Right forelimb (tissue), 1 donor: ENCODE data around the gene MSLN.
"Not testable (repeated sequence)": the region's sequence is repeated elsewhere in the genome, so short reads cannot be mapped to it uniquely, and the experiment has no call there.

Experiments
- DNase-seq: peaks from one replicate; pipeline ENCODE4 v3.0.0-alpha.2; 2018

Gene MSLN

DNA sequence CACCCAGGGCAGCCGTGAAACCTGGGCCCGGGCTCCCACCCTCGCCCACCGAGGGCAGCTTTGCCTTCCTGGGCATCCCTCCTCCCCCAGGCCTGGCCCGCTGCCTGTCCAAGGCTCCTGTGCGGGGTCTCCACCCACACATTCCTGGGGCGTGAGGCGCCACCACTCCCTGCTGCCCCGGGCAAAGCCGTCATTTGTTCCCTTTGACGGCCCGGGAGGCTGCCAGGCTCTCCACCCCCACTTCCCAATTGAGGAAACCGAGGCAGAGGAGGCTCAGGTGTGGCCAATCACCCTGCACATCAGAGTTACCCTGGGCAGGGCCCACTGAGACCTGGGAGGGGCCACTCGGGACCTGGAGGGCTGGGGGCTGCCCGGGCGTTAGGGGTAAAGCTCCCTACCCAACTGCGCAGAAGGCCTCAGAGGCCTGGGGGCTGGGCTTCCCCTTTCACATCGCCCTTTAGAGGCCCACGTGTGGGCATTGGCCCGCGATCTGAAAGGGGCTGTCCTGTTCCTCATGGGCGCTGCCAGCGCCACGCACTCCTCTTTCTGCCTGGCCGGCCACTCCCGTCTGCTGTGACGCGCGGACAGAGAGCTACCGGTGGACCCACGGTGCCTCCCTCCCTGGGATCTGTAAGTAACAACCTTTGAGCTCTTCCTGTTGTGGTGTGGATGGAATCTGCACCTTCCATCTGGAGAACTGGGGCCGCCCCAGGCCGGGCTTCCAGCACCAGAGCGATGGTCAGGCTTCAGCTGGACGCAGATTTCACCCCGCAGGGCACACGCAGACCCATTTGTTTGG, at the start of gene MSLN:
Gene MSLN, plus strand, starts transcription at position 190 of the 799 bp plus-strand sequence. CDS start 1,947 bp downstream, outside the sequence.
- DNase-seq = no peak

- DNase-seq = no peak
Observed at GRCh38 chr16:711084-711483, 49.5 kb upstream of the MSLN start.

- peak; percentile 87 for DNase-seq
Observed at GRCh38 chr16:711548-712320, 48.8 kb upstream of the MSLN start.

DNA sequence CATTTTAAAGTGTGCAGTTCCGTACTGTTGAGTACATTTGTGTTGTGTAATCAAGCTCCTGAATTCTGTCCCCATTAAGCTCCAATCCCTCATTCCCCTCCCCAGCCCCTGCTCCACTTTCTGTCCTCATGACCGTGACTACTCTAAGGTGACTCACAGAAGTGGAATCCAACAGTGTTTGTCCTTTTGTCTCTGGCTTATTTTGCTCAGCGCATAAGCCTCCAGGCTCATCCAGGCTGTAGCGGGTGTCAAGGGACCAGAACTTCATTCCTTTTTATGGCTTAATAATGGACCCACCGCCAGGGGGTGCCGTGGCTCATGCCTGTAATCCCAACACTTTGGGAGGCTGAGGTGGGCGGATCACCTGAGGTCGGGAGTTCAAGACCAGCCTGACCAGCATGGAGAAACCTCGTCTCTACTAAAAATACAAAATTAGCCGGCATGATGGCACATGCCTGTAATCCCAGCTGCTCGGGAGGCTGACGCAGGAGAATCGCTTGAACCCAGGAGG, 47.7 kb upstream of the MSLN start:
- DNase-seq = not testable (repeated sequence)

DNA sequence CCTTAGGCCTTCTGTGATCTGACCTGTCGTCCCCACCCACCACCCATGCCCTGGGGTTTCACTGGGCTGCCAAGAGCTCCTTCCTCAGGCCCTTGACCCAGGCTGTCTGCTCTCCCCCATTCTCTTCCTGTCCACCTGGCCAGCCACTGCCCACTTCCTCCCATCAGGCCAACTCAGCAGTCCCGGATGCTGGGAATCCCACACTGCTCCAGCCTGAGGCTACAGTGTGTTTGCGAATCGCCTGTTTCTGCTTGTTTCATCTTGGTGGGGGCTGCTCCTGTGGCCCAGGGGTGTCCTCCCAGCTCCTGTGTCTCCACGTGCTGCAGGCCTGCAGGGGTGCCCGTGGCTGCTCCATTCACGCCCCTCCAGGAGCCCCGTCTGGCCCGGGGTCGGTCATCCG, 46.5 kb upstream of the MSLN start:
- no peak for DNase-seq

DNA sequence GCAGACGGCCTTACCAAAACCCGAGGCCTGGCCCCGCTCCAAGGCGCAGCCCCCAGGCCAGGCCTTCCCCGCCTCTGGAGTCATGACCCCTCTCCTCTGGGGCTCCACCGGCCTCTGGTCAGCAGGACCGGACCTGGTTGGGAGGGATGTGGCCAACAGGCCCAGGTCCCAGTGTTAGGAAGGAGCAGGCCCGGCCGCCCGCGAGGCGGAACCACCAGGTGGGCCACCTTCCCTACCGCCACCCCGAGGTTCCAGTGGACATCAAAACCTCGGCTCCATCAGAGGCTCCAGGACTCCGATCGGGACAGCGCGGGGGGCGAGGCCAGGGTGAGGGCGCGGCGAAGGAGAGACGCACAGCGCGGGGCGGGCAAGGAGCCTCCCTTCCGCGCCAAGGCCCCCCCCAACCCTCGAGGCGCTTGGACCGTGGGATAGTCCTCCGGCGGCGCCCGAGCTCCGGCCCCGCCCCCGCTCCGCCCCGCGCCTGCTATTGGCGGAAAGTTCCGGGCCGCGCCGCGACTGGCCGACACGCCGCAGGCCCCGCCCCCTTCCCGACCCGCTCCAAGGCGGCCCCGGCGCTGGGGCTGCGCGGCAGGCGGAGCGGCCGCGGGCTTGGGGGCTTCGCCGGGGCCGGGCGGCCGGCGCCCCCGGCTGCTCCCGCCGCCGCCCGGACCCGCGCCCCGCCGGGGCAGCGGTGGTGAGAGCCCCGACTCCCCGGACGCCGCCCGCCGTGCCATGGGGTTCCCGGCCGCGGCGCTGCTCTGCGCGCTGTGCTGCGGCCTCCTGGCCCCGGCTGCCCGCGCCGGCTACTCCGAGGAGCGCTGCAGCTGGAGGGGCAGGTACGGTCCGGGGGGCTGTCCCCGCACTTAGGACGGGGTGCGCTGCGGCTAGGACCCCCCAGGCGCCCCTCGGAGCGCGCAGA, 45.7 kb upstream of the MSLN start, which contains the start of gene METRN:
Gene METRN, plus strand, starts transcription at position 561 of the 919 bp plus-strand sequence. Its CDS starts 172 bp downstream, at position 733.
- peak; percentile 95 for DNase-seq

GRCh38 chr16:715477-716199, 44.9 kb upstream of the MSLN start:
- no peak for DNase-seq

- DNase-seq = no peak
Observed at GRCh38 chr16:716200-716568, 44.4 kb upstream of the MSLN start.

DNA sequence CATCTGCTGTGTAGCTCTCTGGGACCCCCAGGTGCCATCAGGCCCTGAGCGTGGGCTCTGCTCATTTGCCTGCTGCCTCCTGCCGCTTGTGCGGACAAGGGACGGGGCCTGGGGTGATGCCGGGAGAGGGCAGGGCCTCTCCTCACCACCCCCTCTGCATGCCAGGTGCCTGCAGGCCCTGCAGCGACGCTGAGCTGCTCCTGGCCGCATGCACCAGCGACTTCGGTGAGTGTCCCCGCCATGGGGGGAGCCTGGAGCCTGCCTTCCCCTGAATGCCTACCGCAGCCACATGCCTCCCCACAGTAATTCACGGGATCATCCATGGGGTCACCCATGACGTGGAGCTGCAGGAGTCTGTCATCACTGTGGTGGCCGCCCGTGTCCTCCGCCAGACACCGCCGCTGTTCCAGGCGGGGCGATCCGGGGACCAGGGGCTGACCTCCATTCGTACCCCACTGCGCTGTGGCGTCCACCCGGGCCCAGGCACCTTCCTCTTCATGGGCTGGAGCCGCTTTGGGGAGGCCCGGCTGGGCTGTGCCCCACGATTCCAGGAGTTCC, 43.7 kb upstream of the MSLN start:
- no peak for DNase-seq

DNA sequence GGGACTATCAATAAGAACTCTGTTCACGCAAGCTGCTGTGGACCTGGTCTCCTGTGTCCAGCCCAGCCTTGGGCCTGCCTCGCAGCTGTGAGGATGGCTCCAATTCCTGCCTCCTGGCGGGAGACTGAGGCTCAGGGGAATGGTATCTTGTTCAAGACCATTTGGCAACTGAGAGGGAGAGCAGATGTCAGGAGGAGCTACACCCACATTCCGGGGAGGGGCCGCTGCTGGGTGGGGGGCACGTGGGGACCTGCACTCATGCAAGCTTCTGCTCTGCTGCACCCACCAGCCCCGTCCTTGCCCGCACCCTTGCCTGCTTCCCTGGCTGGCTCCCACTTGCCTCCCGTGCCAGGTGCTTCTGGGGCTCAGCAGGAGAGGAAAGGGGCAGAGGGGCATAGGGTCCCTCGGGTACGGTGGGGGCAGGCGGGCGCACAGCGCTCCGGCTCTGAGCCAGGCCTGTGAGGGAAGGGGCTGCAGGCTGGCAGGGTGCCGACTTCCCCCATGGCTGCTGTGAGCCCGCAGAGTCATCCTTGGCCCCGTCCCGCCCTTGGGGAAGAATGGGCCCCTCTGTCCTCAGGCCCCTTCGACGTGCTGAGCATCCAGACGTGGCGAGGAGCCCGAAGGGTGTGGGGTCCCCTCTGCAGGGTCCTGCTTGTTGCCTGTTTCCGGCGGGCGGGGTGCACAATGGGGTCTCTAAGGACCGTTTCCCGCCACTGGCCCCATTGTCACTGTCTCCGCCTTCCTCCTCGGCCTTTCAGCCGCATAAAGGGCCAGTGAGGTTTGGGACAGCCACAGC, 42.9 kb upstream of the MSLN start:
- no peak for DNase-seq

- no peak for DNase-seq
Observed at GRCh38 chr16:718389-718788, 42.1 kb upstream of the MSLN start.

- DNase-seq = no peak
Observed at GRCh38 chr16:718922-719321, 41.6 kb upstream of the MSLN start.

GRCh38 chr16:719815-720446, 40.6 kb upstream of the MSLN start:
- no peak for DNase-seq

DNA sequence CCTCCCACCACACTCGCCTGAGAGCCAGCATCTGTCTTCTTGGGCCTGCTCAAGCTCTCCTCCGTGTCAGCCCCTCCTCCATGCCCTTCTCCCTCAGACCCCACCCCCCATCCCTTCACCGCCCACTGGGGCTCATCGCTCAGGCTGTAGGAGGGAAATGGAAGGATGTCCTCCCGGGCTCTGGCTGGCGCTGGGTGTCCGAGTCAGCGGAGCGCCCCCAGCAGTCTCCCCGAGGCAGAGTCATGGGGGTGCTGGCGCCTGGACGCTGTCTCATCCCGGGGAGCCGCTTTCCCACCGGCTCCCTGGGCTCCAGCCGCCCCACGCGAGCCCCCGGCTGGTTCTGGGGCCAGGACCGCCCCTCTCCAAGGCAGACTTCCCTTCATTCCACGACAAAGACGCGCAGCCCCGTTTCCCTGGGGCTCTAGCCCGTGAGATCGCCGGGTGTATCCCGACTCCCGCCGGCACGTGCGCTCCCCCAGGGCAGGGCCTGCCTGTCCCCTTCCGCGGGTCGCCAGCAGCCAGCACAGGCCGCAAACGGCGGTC, 40.0 kb upstream of the MSLN start:
- DNase-seq = peak; percentile 78

DNA sequence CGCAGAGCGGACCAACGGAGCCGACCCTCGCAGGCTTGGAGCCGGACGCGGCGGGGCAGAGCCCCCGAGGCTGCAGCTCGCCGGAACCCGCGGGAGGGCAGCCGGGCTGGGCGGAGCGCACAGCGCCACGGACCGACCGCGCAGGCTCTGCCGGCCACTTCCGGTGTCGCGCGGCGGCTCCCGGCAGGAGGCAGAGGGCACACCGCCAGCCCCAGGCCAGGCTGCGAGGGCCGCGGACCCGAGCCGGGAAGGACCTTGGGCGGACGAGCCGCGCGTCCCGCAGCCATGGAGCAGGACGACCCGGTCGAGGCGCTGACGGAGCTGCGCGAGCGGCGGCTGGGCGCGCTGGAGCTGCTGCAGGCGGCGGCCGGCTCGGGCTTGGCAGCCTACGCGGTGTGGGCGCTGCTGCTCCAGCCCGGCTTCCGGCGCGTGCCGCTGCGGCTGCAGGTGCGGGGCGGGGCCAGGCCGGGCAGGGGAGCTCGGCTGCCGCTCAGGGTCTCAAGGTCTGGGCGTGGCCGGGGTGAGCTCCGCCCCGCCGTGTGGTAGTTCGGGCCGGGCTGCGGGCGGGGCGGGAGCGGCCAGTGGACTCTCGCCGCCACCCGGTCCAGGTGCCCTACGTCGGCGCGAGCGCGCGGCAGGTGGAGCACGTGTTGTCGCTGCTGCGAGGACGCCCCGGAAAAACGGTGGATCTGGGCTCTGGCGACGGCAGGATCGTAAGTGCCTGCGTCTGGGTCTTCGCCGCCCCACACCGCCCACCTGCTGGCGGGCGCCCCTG, 39.4 kb upstream of the MSLN start, which contains the start of gene ANTKMT:
Gene ANTKMT, plus strand, starts transcription at position 157 of the 775 bp plus-strand sequence. Its CDS starts 129 bp downstream, at position 286.
- peak; percentile 85 for DNase-seq

DNA sequence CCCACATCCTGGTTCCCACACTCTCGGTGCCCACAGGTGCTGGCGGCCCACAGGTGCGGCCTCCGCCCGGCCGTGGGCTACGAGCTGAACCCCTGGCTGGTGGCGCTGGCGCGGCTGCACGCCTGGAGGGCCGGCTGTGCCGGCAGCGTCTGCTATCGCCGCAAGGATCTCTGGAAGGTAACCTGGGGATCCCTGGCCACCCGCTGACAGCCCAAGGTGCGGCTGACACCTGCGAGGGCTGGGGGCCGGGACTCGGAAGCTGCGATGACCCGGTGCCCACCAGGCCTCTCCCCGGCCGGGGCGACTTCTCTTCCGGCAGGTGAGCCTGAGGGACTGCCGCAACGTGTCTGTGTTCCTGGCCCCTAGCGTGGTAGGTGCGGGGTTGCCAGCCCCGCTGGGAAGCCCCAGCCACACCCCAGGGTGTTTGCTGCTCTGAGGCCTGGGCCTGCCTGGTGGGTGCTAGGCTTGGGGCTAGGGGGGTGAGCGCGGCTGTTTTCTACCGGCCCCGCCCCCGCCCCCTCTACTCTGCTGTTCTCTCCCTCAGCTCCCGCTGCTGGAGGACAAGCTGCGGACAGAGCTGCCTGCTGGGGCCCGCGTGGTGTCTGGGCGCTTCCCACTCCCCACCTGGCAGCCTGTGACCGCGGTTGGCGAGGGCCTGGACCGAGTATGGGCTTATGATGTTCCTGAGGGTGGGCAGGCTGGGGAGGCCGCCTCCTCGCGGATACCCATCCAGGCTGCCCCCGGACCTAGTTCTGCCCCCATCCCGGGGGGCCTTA, 38.6 kb upstream of the MSLN start:
- DNase-seq = no peak

- DNase-seq = no peak
Observed at GRCh38 chr16:722835-723633, 37.5 kb upstream of the MSLN start.
